ENCODE measurements around the gene SLC2A4RG.

Gene SLC2A4RG

DNA sequence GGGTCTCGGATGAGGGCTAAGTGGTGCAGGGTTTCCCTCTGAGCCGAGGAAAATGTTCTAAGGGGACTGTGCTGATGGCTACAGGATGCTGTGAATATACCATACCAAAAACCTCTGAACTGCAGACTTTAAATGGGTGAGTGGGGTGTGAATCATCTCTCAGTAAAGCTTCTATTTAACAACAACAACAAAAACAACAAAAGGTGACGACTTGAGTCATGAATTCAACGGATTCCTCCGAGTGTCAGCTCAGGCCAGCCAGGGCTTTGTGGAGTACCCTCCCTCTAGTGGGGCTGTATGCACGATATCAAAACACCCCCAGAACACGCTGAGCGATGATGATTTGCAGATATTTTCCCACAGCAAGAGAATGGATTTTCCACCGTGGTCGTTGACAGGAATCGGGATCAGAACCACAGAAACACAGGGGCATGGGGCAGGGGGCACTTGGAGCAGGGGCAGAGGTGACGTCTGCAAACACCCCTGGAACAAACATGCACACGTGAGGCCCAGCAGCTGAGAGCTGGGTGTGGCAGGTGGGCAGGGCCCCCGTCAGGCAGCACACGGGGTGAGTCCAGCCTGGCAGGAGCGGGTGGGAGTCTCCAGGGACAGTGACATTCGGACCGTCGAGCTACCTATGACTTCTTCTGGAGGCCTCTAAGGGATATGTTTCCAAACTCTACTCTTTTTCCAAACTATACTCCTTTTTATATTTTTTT is 38.6 kb downstream of the SLC2A4RG start:
- no peak for DNase-seq

- no peak for DNase-seq
Observed at GRCh38 chr20:63778857-63779256, 39.3 kb downstream of the SLC2A4RG start.

DNA sequence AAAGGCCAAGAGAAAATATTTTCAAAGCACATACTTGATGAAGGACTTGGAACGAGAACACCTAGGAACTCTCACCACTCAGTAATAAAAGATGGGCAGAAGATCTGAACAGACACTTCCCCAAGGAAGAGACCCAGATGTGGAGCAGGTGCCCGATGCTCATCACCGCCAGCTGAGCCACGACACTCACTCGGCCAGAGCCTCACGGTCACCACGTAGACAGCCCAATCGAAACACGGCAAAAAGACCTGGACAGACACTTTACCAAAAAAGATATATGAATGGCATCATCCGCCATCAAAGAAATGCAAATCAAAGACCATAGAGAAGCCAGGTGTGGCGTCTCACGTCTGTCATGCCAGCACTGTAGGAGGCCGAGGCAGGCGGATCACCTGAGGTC is 41.6 kb downstream of the SLC2A4RG start:
- DNase-seq, result no peak

GRCh38 chr20:63782051-63782471 is 42.5 kb downstream of the SLC2A4RG start:
- no peak for DNase-seq

- no peak for DNase-seq
Observed at GRCh38 chr20:63782521-63782971, 43.0 kb downstream of the SLC2A4RG start.

DNA sequence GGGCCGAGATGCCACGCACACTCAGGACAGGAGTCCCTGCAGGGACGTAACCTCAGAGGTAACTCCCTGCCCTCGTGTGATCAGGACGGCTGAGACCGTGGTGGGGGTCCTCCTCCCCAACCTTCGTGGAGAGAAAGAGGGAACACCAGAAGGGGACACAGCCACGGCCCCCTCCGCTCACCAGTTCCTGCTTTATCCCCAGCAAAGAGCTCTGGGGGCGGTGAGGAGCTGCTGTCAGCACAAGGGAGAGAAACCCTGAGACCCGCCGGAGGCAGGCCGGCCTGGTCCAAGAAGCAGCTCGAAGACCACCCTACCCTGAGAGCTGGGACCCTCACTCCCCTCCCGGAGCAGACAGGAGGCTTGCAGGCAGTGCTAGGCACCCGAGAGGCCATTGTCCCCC is 44.4 kb downstream of the SLC2A4RG start:
- DNase-seq, result no peak

GRCh38 chr20:63785691-63786131 is 46.1 kb downstream of the SLC2A4RG start:
- no peak for DNase-seq

DNA sequence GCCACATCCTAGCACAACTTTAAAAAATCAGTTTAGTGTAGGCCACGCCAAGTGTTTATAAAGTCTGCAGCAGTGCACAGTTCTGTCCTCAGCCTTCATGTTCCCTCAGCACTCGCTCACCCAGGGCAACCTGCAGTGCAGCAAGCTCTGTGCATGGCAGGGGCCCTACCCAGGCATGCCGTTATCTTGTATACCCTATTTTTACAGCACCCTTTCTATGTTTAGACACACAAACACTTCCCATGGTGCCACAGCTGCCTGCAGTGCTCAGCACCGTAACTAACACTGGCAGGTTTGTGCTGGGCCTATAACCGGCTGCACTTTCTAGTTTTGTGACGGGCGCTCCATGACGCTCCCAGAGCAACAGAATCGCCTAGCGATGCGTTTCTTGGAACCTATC is 47.7 kb downstream of the SLC2A4RG start:
- DNase-seq, result no peak

- DNase-seq, result no peak
Observed at GRCh38 chr20:63787749-63788148, 48.2 kb downstream of the SLC2A4RG start.

DNA sequence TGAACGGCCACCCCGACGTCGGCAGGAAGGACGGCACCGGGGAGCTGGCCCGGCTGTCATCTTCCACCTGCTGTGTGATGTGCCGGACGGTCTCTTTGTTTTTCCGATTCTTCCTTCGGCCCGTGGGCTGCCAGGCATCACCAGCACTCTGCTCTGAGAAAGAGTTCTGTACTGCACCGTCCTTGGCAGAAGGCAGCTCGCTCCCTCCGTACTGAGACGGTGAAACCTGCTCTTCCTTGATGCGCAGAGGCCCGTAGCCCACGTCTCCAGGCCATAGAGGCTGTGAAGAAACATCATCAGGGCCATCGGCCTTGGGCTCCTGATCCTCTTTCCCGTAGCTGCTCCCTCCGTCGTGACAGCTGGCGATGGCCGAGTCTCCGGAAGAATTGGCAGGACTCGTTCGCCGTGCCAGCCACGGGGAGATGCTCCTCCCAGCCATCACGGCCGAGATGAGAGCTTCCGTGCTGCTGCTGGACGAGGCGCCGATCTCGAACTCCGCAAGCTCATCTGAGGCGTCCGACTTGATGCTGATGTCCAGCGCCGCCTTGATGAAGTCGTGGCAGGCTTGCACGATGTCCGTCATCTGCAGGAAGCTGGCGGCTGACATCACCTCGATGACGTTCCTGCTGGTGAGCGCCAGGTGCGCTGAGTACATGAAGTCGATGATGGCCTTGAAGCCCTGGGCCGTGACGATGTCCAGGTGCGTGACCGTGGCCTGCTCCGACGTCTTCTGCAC is 50.4 kb downstream of the SLC2A4RG start:
- no peak for DNase-seq

- DNase-seq, result no peak
Observed at GRCh38 chr20:63790572-63791168, 51.1 kb downstream of the SLC2A4RG start.

- no peak for DNase-seq
Observed at GRCh38 chr20:63791497-63792156, 52.1 kb downstream of the SLC2A4RG start.

GRCh38 chr20:63792866-63793265 is 53.3 kb downstream of the SLC2A4RG start:
- no peak for DNase-seq

All from bone marrow (tissue), 2 donors.